Neutrophil (primary cell): ENCODE data around the gene CCDC187.
"Not testable (repeated sequence)": the region's sequence is repeated elsewhere in the genome, so short reads cannot be mapped to it uniquely, and the experiment has no call there.

Experiments used
- H3K27ac ChIP-seq: fragments of 200-600 bp; sonication (generic); 2 replicates; pipeline ENCODE4 v1.5.1; 2016; ENCODE audit warnings: mild to moderate bottlenecking, moderate library complexity
- H3K27me3 ChIP-seq: fragments of 200-600 bp; sonication (generic); 2 replicates; pipeline ENCODE4 v1.6.0; 2016; ENCODE audit warnings: mild to moderate bottlenecking
- H3K36me3 ChIP-seq: fragments of 200-600 bp; sonication (generic); 2 replicates; pipeline ENCODE4 v1.5.1; 2017
- H3K4me1 ChIP-seq, 2 experiments: fragments of 200-600 bp in 1 of 2; sonication (generic) in 1 of 2; 1 replicate in 1 of 2; 2 replicates in 1 of 2; pipeline versions ENCODE4 v1.5.1 to v1.6.1; 2013 to 2016; ENCODE audit warnings: low read depth in 1 of 2, low read length in 1 of 2, mild to moderate bottlenecking in 1 of 2, moderate library complexity in 1 of 2; ENCODE audit not compliant: control insufficient read depth in 1 of 2, insufficient read depth in 1 of 2
- H3K4me3 ChIP-seq, 2 experiments: fragments of 200-600 bp in 1 of 2; sonication (generic) in 1 of 2; 1 replicate in 1 of 2; 2 replicates in 1 of 2; pipeline ENCODE4 v1.5.1; 2013 to 2016; ENCODE audit warnings: low read depth in 1 of 2, low read length in 1 of 2, mild to moderate bottlenecking in 1 of 2, moderate library complexity in 1 of 2
- H3K9me3 ChIP-seq: fragments of 200-600 bp; sonication (generic); 2 replicates; pipeline ENCODE4 v1.5.1; 2016
- CTCF ChIP-seq: fragments of 200-600 bp; sonication (generic); IDR thresholded peaks from 2 replicates; pipeline ENCODE4 v1.5.1; 2016; ENCODE audit warnings: antibody characterized with exemption

The CCDC187 gene

GRCh38 chr9:136267261-136268111, 36.4 kb downstream of the CCDC187 start:
- Histone ChIP-seq H3K4me1 (peaks cover 7 to 13% of the 10 kb centered on the region in 2 experiments), H3K9me3 (no peaks in the 10 kb centered on the region), H3K27ac (no peak overlapping the region), H3K27me3 (peaks cover 32% of the 10 kb centered on the region), H3K4me3 (peak overlapping the region; percentile 58 to 59), H3K36me3 (no peaks in the 10 kb centered on the region)
- no peak for TF ChIP-seq CTCF

GRCh38 chr9:136266641-136267040, 37.3 kb downstream of the CCDC187 start:
- peaks cover 7 to 13% of the 10 kb centered on the region in 2 experiments for H3K4me1 ChIP-seq
- peak overlapping the region in 1 of 2 experiments; percentile 58 for H3K4me3 ChIP-seq
- H3K36me3 ChIP-seq, H3K9me3 ChIP-seq, H3K27ac ChIP-seq: not testable (repeated sequence)
- peaks cover 32% of the 10 kb centered on the region for H3K27me3 ChIP-seq

- no peak for TF ChIP-seq CTCF
Observed at GRCh38 chr9:136265561-136266355, 38.1 kb downstream of the CCDC187 start.

GRCh38 chr9:136264441-136265405, 39.2 kb downstream of the CCDC187 start:
- peaks cover 32% of the 10 kb centered on the region for H3K27me3 ChIP-seq
- no peak overlapping the region for H3K27ac ChIP-seq
- H3K36me3 ChIP-seq = no peaks in the 10 kb centered on the region
- no peak overlapping the region for H3K4me3 ChIP-seq
- H3K4me1 ChIP-seq = peaks cover 7 to 13% of the 10 kb centered on the region in 2 experiments
- no peaks in the 10 kb centered on the region for H3K9me3 ChIP-seq
- TF ChIP-seq CTCF = no peak

More at GRCh38 chr9:136265561-136266355, 38.1 kb downstream of the CCDC187 start:
- Histone ChIP-seq H3K4me3 (no peak overlapping the region), H3K9me3 (no peaks in the 10 kb centered on the region), H3K27ac (no peak overlapping the region), H3K36me3 (no peaks in the 10 kb centered on the region), H3K4me1 (peaks cover 7 to 13% of the 10 kb centered on the region in 2 experiments), H3K27me3 (peaks cover 32% of the 10 kb centered on the region)

GRCh38 chr9:136264031-136264430, 39.9 kb downstream of the CCDC187 start:
- Histone ChIP-seq H3K27ac (no peak overlapping the region), H3K4me3 (no peak overlapping the region), H3K4me1 (peaks cover 7 to 13% of the 10 kb centered on the region in 2 experiments), H3K9me3 (no peaks in the 10 kb centered on the region), H3K36me3 (no peaks in the 10 kb centered on the region), H3K27me3 (peaks cover 27% of the 10 kb centered on the region)
- no peak for TF ChIP-seq CTCF
